Measurements from ENCODE around the gene ABCC8. TPM values are rescaled to one million over a fixed set of nuclear protein-coding genes. Genes with fewer than 3 reads are reported as not detected.

ABCC8 gene
- total RNA-seq (2013), result not detected
- polyA plus RNA-seq, result not detected
- not detected in 2 replicates for polyA minus RNA-seq
- 0 to 6.0 (median 0.17) reads per million in 11 experiments for total RNA-seq

- peaks cover 2% of the 10 kb centered on the region for H3K4me1 Mint-ChIP-seq
- Histone ChIP-seq H3K27me3 (ENCODE audit: control insufficient read depth in 2 of 2, insufficient read depth in 2 of 2, low read length in 2 of 2) (peaks cover 24 to 59% of the 10 kb centered on the region in 2 donors), H2AFZ (ENCODE audit: insufficient read depth, low read depth, low read length, poor library complexity, severe bottlenecking) (no peak within 1 kb of the TSS), H4K20me1 (ENCODE audit: insufficient read depth, low read length) (no peaks in the 10 kb centered on the region), H3K27ac (ENCODE audit: low read depth in 1 of 2, low read length in 2 of 2) (no peak within 1 kb of the TSS), H3K79me2 (ENCODE audit: insufficient read depth, low read length) (no peaks in the 10 kb centered on the region), H3K36me3 (replicated peaks in 1 of 2; ENCODE audit: control insufficient read depth in 1 of 2, insufficient read depth in 2 of 2, low read length in 2 of 2) (no peaks in the 10 kb centered on the region), H3K9me3 (replicated peaks in 1 of 2; ENCODE audit: control insufficient read depth in 1 of 2, insufficient read depth in 1 of 2, low read length in 2 of 2) (no peaks in the 10 kb centered on the region), H3K4me3 (replicated peaks in 1 of 3; ENCODE audit: low read depth in 2 of 3, low read length in 3 of 3) (no peak within 1 kb of the TSS), H3K9ac (ENCODE audit: insufficient read depth, low read length, poor library complexity, severe bottlenecking) (no peak within 1 kb of the TSS), H3K4me1 (ENCODE audit: control insufficient read depth in 1 of 2, insufficient read depth in 2 of 2, low read length in 2 of 2) (no peaks in the 10 kb centered on the region), H3K4me2 (replicated peaks; ENCODE audit: extremely low read depth, low read length, poor library complexity, severe bottlenecking) (peak within 1 kb of the TSS; percentile 26)
- WGBS (ENCODE audit: insufficient coverage), result under 1% methylated on average over 41 of the region's 80 CpGs
- peak within 1 kb of the TSS in 1 of 2 donors; percentile 84 for H3K4me3 Mint-ChIP-seq
- DNase-seq, result no peak
- H3K9me3 Mint-ChIP-seq, result peaks cover 0 to 6% (median 0%) of the 10 kb centered on the region in 7 donors
- TF ChIP-seq CTCF (IDR thresholded peaks at IDR 0.05), result no peak
- peaks cover 50 to 74% (median 53%) of the 10 kb centered on the region in 3 donors for H3K27me3 Mint-ChIP-seq (ENCODE audit: low read depth in 3 of 3)
- H3K27ac Mint-ChIP-seq, result no peak within 1 kb of the TSS
- intact Hi-C loops (cut with micrococcal nuclease), result no loop called here
- H3K36me3 Mint-ChIP-seq, result no peaks in the 10 kb centered on the region
Measured at GRCh38 chr11:17476317-17477083, at the start of gene ABCC8. Gene ABCC8 (minus strand): TSS chr11:17476845. CDS start chr11:17476776, 69 bp downstream.

GRCh38 chr11:17526326-17526725, 49.7 kb upstream of the ABCC8 start:
- Mint-ChIP-seq H3K27ac (no peak overlapping the region), H3K36me3 (no peaks in the 10 kb centered on the region), H3K4me3 (no peak overlapping the region), H3K27me3 (ENCODE audit: low read depth in 3 of 3) (peaks cover 0 to 4% (median 3%) of the 10 kb centered on the region in 3 donors), H3K4me1 (no peaks in the 10 kb centered on the region), H3K9me3 (peaks cover 0 to 3% (median 0%) of the 10 kb centered on the region in 7 donors)
- 94% methylated on average over 12 of the region's 13 CpGs for WGBS (ENCODE audit: insufficient coverage)
- no peaks in the 10 kb centered on the region for H3K9me3 ChIP-seq (replicated peaks in 1 of 2; ENCODE audit: control insufficient read depth in 1 of 2, insufficient read depth in 1 of 2, low read length in 2 of 2)
- DNase-seq, result no peak
- no peaks in the 10 kb centered on the region for H3K27me3 ChIP-seq (ENCODE audit: control insufficient read depth in 2 of 2, insufficient read depth in 2 of 2, low read length in 2 of 2)
- no peaks in the 10 kb centered on the region for H3K36me3 ChIP-seq (replicated peaks in 1 of 2; ENCODE audit: control insufficient read depth in 1 of 2, insufficient read depth in 2 of 2, low read length in 2 of 2)
- no peak for TF ChIP-seq CTCF (IDR thresholded peaks at IDR 0.05)
- H3K9ac ChIP-seq (ENCODE audit: insufficient read depth, low read length, poor library complexity, severe bottlenecking), result no peak overlapping the region
- no peak overlapping the region for H3K4me2 ChIP-seq (replicated peaks; ENCODE audit: extremely low read depth, low read length, poor library complexity, severe bottlenecking)
- intact Hi-C loops (cut with micrococcal nuclease), result no loop called here
- no peak overlapping the region for H2AFZ ChIP-seq (ENCODE audit: insufficient read depth, low read depth, low read length, poor library complexity, severe bottlenecking)
- no peaks in the 10 kb centered on the region for H4K20me1 ChIP-seq (ENCODE audit: insufficient read depth, low read length)
- no peaks in the 10 kb centered on the region for H3K4me1 ChIP-seq (ENCODE audit: control insufficient read depth in 1 of 2, insufficient read depth in 2 of 2, low read length in 2 of 2)
- no peaks in the 10 kb centered on the region for H3K79me2 ChIP-seq (ENCODE audit: insufficient read depth, low read length)
- no peak overlapping the region for H3K4me3 ChIP-seq (replicated peaks in 1 of 3; ENCODE audit: low read depth in 2 of 3, low read length in 3 of 3)
- H3K27ac ChIP-seq (ENCODE audit: low read depth in 1 of 2, low read length in 2 of 2), result no peak overlapping the region

Measured in CD14-positive monocyte (primary cell).